Neural cell (in vitro differentiated cells): Measurements from ENCODE around the gene TM9SF4.

Experiments used
- EP300 ChIP-seq: fragments of 450-650 bp; conservative IDR thresholded peaks from 2 replicates; pipeline ENCODE4 v1.6.1; 2014; ENCODE audit warnings: antibody characterized with exemption, mild to moderate bottlenecking, moderate library complexity; ENCODE audit not compliant: poor library complexity, severe bottlenecking
- EZH2 ChIP-seq: fragments of 200-600, 300-800 bp; shearing (Covaris generic), sonication (generic); IDR thresholded peaks from 2 replicates; pipeline ENCODE4 v1.6.1; 2014; ENCODE audit warnings: antibody characterized with exemption, low read length, borderline replicate concordance, mild to moderate bottlenecking; ENCODE audit not compliant: insufficient read depth, poor library complexity, severe bottlenecking

- no peak for TF ChIP-seq EP300
- no peak for TF ChIP-seq EZH2
These were observed 56.5 kb downstream of the TM9SF4 start for GRCh38 chr20:32165836-32166545.
